GM20431 (cell line): Measurements from ENCODE around the gene FMN2.
"Not testable (repeated sequence)": the region's sequence is repeated elsewhere in the genome, so short reads cannot be mapped to it uniquely, and the experiment has no call there.

Experiments used
- in situ Hi-C: fragments of 300-500 bp; cut with MseI, MboI; formaldehyde crosslinking; loops from one replicate; pipeline ENCODE4 v1.15.0; 2020; ENCODE audit warnings: low sequenced_read_pairs; ENCODE audit not compliant: unreplicated experiment

Gene FMN2

DNA sequence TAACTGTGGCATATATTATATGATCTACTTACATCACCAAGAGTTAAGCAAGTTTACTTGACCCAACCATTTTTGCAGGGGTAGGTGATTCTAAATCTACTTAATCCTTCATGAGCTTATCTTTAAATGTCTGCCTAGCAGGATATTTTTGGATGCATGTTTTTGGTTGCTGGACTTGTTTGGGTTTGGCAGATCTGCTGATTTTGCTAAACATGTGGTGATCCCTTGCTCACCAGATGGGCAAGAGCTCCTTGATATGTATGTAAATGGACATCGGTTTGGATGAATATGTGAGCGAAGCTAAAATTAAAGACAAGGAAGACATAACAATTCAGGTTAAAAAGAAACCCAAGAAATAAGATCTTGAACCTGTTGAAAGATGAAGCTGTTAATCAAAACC, 36.7 kb downstream of the FMN2 start:
- in situ Hi-C loops, result no loop called here

DNA sequence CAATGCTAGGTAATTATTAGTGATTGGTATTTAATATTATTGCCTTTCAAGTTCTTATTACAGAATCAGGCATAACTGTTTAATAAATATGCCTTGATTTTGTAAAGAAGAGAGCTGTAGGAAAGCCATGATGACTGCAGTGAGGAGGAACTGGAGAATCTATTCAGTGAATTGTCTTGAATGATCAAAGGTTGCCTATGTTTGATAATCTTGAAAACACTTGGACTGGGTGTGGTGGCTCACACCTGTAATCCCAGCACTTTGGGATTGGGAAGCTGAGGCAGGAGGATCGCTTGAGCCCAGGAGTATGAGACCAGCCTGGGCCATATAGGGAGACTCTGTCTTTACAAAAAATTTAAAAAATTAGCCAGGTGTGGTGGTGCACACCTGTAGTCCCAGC, 42.4 kb downstream of the FMN2 start:
- in situ Hi-C loops, result no loop called here

DNA sequence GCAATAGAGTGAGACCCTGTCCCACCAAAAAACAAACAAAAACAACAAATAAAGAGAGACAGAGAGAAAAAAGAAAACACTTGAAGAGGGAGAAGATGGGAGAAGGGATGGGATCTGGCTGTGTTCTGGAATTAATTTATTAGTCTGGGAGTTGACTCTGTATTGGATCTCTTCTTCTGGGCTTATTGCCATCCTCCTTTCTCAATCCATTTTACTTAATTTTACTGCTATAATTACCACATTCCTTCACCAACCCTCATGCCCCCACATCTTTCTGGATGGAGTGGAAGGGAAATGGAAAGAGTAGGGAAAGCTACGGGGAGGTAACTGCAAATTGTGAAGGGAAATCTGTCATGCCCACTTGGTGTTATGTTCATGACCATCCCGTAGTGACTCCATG, 42.9 kb downstream of the FMN2 start:
- in situ Hi-C loops, result no loop called here

DNA sequence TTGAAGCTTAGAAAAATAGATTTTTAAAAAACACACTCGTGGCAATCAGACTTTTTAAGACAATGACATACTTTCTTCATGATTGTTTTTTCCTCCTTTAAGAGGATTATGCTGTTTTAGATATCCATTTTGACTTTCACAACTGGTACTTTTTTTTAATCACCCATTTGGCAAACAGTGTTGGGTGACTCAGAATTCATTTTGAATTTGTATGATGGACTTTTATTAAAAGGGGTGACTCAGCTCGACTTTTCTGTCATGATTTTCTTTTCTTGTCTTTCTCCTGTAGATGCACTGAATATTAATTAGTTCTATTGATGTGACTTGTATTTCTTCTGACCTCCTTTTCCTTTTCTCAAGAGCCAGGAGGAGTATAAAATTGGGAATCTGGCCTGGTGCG, 44.7 kb downstream of the FMN2 start:
- in situ Hi-C loops, result no loop called here

DNA sequence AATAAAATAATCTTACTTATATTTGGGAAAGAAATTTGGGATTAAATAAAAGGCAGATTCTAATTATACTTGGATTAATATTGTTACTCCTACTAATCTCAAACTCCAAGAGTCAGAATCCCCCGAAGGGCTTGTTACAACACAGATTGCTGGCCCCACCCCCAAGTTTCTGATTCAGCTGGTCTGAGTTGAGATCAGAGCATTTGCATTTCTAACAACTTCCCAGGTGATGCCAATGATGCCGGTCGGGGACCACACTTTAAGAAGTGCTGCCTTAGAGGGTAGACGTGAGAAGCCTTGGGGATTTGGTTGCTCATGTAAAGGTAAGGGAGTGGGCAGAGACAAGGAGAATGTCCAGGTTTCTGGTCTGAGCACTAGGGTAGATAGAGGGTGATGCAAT, 47.2 kb downstream of the FMN2 start:
- in situ Hi-C loops, result no loop called here

DNA sequence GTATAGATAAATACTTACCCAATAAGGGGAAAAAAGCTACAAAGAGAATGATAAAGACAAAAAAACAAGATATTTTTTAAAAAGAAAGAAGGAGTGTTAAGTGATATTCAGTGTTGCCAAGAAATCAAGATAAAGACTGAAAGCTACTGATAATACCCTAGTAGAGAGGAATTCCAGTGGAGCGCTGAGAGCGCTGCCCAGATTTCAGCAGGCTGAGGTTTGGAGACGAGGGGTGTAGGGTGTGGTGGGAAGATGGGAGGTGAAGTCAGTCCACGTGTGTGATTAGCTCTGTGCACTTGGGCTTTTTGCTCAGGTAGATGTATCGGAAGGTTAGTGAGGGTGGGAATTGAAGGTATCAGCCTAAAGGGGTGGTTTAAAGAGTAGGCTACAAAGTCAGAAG, 47.8 kb downstream of the FMN2 start:
- in situ Hi-C loops, result no loop called here

DNA sequence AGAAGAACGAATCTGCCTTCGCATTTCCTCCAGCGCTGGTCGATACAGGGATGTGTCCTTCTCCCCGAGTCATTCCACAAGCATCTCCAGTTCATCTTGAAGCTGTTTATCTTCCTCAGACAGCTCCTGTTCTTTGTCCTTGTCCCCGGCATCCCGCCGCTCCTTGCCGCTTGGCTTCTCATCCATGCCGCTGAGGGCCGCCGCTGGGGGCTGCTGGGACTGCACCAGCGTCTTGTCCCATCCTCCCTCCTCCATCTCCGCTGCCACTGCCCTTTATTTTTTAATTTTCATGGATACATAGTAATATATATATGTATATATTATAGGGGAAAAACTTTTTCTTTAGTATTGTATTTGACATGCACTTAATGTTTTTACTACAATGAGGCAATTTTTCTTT, 53.4 kb downstream of the FMN2 start:
- in situ Hi-C loops, result no loop called here

DNA sequence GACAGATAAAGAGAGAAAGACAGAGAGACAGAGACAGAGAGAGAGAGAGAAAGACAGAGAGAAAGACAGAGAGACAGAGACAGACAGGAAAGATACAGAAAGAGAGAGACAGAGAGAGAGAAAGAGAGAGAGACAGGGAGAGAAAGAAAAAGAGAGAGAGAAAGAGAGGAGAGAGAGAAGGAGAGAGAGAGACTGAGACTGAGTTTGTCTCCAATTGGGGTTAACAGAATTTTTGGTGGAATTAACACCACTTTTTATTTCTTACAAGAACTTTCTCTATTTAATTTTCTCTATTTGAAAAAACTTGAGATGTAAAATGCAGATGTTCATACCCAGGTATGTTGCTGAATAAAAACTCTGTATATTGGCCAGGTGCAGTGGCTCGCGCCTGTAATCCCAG, 56.6 kb downstream of the FMN2 start:
- in situ Hi-C loops, result no loop called here

DNA sequence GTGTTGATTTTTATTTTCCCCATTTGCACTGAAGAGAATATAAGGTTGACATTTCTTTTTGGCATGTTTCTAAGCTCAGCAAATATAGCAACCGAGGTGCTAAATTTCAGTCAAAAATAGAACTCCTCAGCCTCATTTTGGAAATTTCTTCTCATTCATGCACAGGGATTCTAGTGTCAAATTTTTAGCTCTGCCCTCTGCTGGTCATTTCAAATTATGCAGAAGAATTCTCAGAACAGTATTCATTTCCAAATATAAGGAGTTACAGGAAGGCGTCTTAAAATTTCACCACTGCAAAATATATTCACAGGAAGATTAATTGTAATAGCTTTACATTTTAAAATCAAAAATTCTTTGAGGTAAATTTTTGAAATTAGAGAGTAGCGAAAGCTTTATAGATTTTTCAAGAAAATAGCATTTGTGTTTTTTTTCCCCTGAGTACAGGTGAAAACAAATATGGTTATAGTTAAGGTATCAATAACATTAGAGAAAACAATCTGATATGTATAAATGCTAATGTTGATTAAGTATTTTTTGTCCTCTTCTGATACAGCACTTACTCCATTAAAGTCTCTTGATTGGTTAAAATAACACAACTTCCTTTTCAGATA, 57.9 kb downstream of the FMN2 start:
- in situ Hi-C loops, result no loop called here

DNA sequence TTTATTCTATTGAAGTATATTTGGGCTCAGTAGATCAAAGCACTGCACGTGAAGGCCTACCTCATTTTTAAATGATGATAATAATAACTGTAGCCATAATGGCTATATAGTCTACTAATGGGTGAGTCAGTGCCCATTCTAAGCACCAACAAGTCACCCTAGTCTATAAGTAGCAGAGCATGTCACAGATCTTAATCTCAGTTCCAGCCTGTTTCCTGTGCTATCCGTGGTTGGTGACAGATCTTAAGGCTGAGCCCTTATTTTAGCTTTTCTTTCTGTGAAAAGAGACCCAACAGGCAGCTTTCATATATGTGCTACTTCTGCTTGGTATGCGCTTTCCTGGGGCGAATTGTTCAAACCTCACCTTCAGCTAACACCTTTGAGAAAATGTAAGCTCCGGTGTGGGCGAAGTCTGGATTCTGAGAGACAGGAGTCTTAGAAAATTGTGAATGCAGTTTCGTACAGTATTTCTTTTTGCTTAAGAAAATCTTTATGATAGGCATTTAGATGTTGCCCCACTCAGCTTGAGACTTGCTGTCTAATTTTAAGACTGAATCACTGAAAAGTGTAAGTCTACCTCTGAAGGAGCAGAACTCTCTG, 59.6 kb downstream of the FMN2 start:
- in situ Hi-C loops, result no loop called here

DNA sequence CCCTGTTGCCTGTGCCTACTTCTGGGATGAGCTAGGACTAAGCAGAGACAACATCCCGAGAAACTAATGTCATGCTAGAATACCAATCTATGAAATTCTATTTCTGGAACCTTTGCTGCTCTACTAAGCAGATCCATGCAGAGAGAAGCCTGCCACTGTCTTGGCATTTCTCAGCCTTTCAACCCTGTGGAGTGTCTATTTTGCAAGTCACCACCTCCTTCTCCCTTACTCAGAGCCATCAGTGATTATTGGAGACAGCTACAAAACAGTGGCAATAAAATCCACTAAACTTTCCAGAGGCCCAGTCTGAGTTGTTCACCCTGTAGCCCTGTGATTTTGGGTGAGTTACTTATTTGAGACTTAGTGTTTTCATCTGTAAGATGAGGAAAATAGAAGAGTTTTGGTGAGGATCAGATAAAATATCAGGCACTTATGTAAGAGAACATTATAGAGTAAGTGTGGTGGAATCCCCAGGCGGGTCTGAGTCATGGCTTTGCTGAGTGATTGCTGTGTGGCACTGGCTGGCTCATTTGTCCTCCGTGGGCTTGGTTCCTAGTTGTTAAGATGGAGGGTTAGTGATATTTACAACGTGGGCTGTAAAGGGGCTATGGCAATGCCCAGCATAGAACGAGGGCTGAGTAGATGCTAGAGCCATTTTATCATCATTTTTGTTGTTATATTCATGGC, 61.1 kb downstream of the FMN2 start:
- in situ Hi-C loops, result no loop called here

DNA sequence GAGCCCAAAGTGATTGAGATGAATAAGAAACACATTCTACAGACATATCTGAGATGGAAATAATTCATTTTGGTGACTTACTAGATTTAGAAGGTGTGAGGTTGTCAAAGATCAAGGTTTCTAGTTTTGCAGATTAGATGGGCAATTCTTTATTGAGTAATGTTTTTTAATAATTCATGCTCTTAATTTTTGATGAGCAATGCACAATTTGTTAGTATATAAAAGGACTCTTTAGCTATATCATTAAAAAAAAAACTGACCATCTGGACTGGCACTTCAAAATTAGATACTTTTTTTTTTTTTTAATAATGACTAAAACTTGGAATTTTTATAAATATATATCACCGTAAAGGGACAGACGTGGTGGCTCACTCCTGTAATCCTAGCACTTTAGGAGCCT, 63.9 kb downstream of the FMN2 start:
- in situ Hi-C loops, result no loop called here

DNA sequence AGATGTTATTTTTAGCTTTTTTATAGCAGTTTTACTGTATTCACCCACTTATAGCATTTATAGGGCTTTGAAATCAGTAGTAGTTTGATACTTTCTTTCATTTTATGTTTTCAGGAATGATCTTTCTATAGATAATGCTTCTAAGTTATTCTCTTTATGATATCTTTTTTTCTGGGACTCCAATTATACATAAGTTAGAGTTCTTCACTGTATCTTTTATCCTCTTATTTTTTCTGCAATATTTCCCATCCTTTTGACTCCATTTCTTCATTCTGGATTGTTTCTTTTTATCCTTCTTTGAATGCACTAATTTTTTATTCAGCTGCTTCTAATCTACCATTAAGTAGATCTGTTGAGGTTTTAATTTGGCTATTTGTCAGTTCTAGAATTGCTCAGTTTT, 73.1 kb downstream of the FMN2 start:
- in situ Hi-C loops, result no loop called here

DNA sequence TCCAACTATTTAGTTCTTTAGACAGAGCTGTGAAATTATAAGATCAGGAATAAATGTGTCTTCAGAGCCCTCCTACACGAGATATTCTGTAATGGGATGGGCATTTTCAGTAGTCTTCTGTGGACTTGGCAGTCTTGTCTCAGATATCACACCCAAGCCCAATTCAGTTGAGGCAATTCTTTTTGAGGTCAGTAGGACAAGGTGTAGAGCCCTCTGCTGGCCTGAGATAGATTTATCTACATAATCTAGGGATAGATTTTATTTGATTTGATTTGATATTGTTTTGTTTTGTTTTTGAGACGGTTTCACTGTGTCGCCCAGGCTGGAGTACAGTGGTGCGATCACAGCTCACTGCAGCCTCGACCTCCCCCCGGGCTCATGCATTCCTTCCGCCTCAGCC, 77.5 kb downstream of the FMN2 start:
- in situ Hi-C loops, result no loop called here

DNA sequence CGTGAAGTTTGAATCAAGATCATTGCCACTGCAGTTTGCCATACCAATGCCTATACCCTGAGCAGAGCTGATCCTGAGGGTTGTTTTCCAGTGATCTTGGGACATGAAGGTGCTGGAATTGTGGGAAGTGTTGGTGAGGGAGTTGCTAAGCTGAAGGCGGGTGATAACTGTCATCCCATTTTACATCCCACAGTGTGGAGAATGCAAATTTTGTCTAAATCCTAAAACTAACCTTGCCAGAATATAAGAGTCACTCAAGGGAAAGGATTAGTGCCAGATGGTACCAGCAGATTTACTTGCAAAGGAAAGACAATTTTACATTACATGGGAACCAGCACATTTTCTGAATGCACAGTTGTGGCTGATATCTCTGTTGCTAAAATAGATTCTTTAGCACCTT, 78.6 kb downstream of the FMN2 start:
- in situ Hi-C loops, result no loop called here

DNA sequence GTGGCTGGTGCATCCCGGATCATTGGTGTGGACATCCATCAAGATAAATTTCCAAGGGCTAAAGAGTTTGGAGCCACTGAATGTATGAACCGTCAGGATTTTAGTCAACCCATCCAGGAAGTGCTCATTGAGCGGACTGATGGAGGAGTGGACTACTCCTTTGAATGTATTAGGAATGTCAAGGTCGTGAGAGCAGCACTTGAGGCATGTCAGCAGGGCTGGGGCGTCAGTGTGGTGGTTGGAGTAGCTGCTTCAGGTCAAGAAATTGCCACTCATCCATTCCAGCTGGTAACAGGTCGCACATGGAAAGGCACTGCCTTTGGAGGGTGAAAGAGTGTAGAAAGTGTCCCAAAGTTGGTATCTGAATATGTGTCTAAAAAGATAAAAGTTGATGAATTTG, 79.1 kb downstream of the FMN2 start:
- in situ Hi-C loops, result no loop called here

DNA sequence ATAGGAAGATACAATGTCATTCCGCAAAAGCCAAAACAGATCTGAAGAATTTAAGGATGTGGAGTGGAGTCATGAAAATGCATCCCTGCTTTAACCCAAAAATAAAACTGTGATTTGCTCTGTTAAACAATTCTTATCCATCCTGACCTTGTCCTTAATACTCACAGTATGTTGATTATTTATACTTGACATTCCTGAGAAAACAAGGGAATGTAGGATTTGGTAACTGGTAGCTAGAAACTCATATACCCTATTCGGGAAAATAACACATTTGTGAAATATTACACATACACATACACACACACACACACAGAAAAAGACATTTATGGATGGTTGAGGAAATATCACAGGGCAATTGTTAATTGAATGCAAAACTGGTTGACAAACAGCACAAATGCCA, 80.2 kb downstream of the FMN2 start:
- in situ Hi-C loops, result no loop called here

DNA sequence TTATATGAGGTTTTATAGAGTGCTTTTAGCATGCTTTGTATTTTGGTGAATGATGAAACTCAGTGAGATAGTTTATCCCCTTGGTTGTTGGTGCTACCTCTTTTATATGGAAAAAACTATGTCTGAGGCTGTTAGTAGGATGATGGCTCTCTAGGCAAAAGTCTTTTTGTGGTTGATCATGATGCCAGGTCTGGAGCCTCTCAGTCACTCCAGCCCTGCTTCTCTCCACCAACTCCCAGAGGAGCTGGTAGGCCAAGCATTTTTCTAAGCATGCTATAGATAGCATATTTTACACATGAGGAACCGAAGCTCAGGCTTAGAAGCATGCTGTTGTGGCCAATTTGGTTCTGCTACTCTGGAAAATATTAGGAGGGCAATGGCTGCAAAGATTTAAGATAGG, 82.2 kb downstream of the FMN2 start:
- in situ Hi-C loops, result no loop called here

DNA sequence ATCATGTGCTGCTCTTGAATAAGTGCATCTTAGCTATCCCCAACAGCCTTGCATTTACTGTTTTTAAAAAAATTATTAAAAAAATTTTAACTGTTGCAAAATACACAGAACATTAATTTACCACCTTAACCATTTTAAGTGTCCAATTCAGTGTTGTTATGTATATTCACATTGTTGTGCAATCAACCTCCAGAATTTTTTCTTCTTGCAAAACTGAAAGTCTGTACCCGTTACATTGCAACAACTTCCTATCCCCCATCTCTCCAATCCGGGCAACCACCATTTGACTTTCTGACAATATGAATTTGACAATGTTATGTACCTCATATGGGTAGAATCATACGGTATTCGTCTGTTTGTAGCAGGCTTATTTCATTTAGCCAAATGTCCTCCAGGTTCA, 83.1 kb downstream of the FMN2 start:
- in situ Hi-C loops, result no loop called here

DNA sequence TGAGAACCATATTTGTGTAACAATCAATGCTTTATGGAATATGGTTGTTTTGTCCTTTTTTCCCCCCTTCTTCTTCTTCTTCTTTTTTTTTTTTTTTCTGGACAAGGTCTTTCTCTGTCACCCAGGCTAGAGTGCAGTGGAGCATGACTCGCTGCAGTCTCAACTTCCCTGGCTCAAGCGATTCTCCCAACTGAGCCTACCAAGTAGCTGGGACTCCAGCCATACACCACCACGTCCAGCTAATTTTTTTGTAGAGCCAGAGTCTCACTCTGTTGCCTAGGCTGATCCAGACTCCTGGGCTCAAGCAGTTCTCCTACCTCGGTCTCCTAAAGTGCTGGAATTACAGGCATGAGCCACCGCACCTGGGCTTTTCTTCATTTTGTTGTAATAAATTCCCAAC, 86.7 kb downstream of the FMN2 start:
- in situ Hi-C loops, result no loop called here

DNA sequence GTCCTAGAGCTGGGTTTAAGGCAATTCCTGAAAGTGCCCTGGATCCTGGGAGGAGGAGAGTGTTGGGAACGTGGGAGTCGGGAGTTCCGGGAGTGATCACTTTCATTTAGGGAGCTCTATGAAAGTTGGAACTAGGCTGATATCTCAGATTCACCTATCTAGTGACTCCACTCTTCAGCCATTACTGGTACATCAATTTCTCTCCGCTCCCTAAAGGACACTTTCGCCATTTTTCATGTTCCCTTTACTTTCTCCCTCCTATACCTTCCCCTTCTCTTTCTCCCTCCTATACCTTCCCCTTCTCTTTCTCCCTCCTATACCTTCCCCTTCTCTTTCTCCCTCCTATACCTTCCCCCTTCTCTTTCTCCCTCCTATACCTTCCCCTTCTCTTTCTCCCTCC, 93.0 kb downstream of the FMN2 start:
- in situ Hi-C loops, result not testable (repeated sequence)

DNA sequence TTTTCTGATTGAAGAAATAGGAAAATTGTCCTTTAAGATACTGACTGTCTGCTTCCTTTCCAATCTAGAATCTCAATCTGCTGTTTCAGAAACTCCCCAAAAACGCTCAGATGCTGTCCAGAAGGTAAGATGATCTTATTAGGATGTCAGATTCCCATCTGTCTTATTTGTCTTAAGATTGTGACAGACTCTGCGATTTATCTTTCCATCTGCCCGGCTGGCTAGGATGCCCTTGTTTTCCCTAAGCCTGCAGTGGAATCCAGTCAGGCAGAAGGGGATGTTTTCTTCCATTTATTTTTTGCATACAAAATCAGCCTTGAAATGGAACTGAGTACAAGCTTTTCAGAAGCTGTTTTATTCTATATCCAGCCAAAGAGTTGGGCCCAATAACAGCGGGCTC, 96.5 kb downstream of the FMN2 start:
- in situ Hi-C loops, result no loop called here
